Peyer's patch (tissue), 4 donors: ENCODE measurements around the gene UBE2H.

Experiments
- POLR2A ChIP-seq, 2 donors: fragments of 450-650 bp; IDR thresholded peaks; one replicate each; pipeline ENCODE4 v1.5.1; 2017; ENCODE audit warnings: antibody characterized with exemption in 2 of 2, mild to moderate bottlenecking in 2 of 2, moderate library complexity in 2 of 2
- TF ChIP-seq, protein P1 (sequence below), 6 experiments: fragments of 450-650 bp in 4 of 6; fragments of 200-600 bp in 2 of 6; sonication (generic) in 1 of 6; IDR thresholded peaks; one replicate each; pipeline ENCODE4 v1.5.1; 2017 to 2019; ENCODE audit warnings: antibody characterized with exemption in 6 of 6, mild to moderate bottlenecking in 3 of 6, moderate library complexity in 1 of 6

DNA sequence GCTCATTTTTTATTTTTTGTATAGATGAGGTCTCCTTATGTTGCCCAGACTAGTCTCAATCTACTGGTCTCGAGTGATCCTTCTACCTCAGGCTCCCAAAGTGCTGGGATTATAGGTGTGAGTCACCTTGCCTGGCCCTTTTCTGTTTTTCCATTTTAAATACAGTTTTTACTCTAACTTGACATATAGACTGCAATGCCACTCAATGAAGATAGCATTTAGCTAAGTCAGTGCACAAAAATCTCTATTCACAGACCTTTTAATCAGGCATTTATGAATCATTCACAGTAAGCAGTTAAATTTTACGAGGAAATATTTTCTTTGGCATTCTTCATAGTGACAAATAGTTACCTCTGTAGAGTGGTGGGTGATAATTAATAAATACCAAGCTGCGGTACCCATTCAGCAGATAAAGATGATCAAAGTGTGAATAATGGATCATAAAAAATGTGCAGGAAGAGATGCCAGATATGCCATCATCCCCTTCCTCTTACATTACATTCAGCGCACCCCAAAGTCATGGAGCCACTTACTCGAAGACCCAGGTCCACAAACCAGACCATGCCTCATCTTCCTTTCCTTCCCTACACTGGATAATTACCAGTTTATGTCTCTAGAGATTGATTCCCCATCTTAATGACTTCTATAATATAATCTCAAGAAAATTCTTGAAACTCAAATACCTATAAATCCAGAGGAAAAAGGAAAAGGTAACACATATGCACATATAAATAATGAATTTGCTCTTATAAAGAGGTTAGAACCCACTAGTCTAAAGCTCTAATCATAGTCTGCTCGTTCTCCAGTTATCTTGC lies 56.0 kb downstream of the UBE2H start:
- TF ChIP-seq, protein P1, sequence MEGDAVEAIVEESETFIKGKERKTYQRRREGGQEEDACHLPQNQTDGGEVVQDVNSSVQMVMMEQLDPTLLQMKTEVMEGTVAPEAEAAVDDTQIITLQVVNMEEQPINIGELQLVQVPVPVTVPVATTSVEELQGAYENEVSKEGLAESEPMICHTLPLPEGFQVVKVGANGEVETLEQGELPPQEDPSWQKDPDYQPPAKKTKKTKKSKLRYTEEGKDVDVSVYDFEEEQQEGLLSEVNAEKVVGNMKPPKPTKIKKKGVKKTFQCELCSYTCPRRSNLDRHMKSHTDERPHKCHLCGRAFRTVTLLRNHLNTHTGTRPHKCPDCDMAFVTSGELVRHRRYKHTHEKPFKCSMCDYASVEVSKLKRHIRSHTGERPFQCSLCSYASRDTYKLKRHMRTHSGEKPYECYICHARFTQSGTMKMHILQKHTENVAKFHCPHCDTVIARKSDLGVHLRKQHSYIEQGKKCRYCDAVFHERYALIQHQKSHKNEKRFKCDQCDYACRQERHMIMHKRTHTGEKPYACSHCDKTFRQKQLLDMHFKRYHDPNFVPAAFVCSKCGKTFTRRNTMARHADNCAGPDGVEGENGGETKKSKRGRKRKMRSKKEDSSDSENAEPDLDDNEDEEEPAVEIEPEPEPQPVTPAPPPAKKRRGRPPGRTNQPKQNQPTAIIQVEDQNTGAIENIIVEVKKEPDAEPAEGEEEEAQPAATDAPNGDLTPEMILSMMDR (IDR thresholded peaks at IDR 0.05) = no peak
- TF ChIP-seq POLR2A (IDR thresholded peaks at IDR 0.05) = no peak
